A549 (cell line): ENCODE measurements around the gene GRIA1. TPM values are rescaled to one million over a fixed set of nuclear protein-coding genes. Genes with fewer than 3 reads are reported as not detected.

ENCODE experiments used
- ATAC-seq, 2 experiments: fragments of 200-7000 bp in 1 of 2; fragments of >200 bp in 1 of 2; cut with Nextera tagmentation in 1 of 2; cut with Tn5 transposase in 1 of 2; 3 replicates each; pipeline versions ENCODE4 v1.8.0 to v1.9.1; 2018 to 2020; ENCODE audit warnings: mild to moderate bottlenecking in 1 of 2, moderate library complexity in 1 of 2
- CTCF ChIA-PET: fragments of 300-600 bp; sonication (Branson Sonifier 250); formaldehyde crosslinking; extraction: SDS; loops from one replicate; lab custom pipeline; 2021; ENCODE audit warnings: antibody characterized with exemption, inconsistent platforms; lab: Yijun Ruan, JAX
- POLR2A ChIA-PET: fragments of 350-600 bp; formaldehyde crosslinking; extraction: SDS; loops from one replicate; lab custom pipeline; 2021; ENCODE audit warnings: antibody characterized with exemption, inconsistent platforms; lab: Yijun Ruan, JAX
- DNase-seq, 2 experiments: peaks; one replicate each; pipeline versions ENCODE4 v3.0.0 to v3.0.0-alpha.2; 2011 to 2016; ENCODE audit warnings: low read depth in 1 of 2, low spot score in 1 of 2
- FAIRE-seq: peaks from 2 replicates; lab custom pipeline; 2011; peaks lifted over from hg19 to GRCh38; lab: Jason Lieb, UNC
- H3K27ac ChIP-seq, 2 experiments: fragments of >200 bp; sonication (Bioruptor Twin); formaldehyde crosslinking; 3 replicates each; pipeline ENCODE4 v1.5.1; 2016 to 2017
- H3K4me1 ChIP-seq: fragments of >200 bp; sonication (Bioruptor Twin); formaldehyde crosslinking; 3 replicates; pipeline ENCODE4 v1.6.1; 2016
- H3K4me2 ChIP-seq: fragments of >200 bp; sonication (Bioruptor Twin); formaldehyde crosslinking; 3 replicates; pipeline ENCODE4 v1.6.1; 2016
- H3K4me3 ChIP-seq: fragments of >200 bp; sonication (Bioruptor Twin); formaldehyde crosslinking; 3 replicates; pipeline ENCODE4 v1.5.1; 2016
- H3K9me3 ChIP-seq: fragments of >200 bp; sonication (Bioruptor Twin); formaldehyde crosslinking; 3 replicates; pipeline ENCODE4 v1.6.1; 2016
- CBX2 ChIP-seq: fragments of 200-600 bp; sonication (generic); IDR thresholded peaks from 2 replicates; pipeline ENCODE4 v1.6.1; 2016; ENCODE audit warnings: low read depth, mild to moderate bottlenecking, borderline replicate concordance
- CBX8 ChIP-seq: fragments of 200-600 bp; sonication (generic); IDR thresholded peaks from 2 replicates; pipeline ENCODE4 v1.6.1; 2016
- CEBPB ChIP-seq, 2 experiments: fragments of >200 bp in 1 of 2; sonication (Bioruptor Twin) in 1 of 2; formaldehyde crosslinking in 1 of 2; IDR thresholded peaks; 2 replicates each; pipeline ENCODE4 v1.6.1; 2012 to 2016
- EHMT2 ChIP-seq: fragments of 200-600 bp; sonication (generic); IDR thresholded peaks from 2 replicates; pipeline ENCODE4 v1.6.1; 2016; ENCODE audit warnings: antibody characterized with exemption, low read depth, mild to moderate bottlenecking, moderate library complexity
- FOSB ChIP-seq: fragments of 250-450 bp; sonication (Bioruptor Pico); IDR thresholded peaks from 2 replicates; pipeline ENCODE4 v1.5.0; 2020; ENCODE audit warnings: mild to moderate bottlenecking, moderate library complexity
- FOSL2 ChIP-seq, 2 experiments: fragments of 450-650 bp in 1 of 2; fragments of >200 bp in 1 of 2; sonication (Bioruptor Twin) in 1 of 2; formaldehyde crosslinking; IDR thresholded peaks; 2 replicates each; pipeline versions ENCODE4 v1.5.0 to v1.6.1; 2016 to 2020; ENCODE audit warnings: mild to moderate bottlenecking in 1 of 2, moderate library complexity in 1 of 2
- GATA3 ChIP-seq: IDR thresholded peaks from 2 replicates; pipeline ENCODE4 v1.6.1; 2012; ENCODE audit warnings: borderline replicate concordance
- HEYL ChIP-seq: fragments of 250-450 bp; sonication (Bioruptor Pico); IDR thresholded peaks from 2 replicates; pipeline ENCODE4 v1.8.0; 2021; ENCODE audit warnings: mild to moderate bottlenecking, moderate library complexity
- HOXA7 ChIP-seq: fragments of 250-450 bp; sonication (Bioruptor Pico); IDR thresholded peaks from 2 replicates; pipeline ENCODE4 v1.5.0; 2020; ENCODE audit warnings: mild to moderate bottlenecking, moderate library complexity
- HOXB5 ChIP-seq: fragments of 250-450 bp; sonication (Bioruptor Pico); IDR thresholded peaks from 2 replicates; pipeline ENCODE4 v1.5.0; 2020; ENCODE audit warnings: mild to moderate bottlenecking, moderate library complexity
- JUNB ChIP-seq: fragments of >200 bp; sonication (Bioruptor Twin); formaldehyde crosslinking; IDR thresholded peaks from 2 replicates; pipeline ENCODE4 v1.6.1; 2016
- KDM1A ChIP-seq: fragments of 200-600 bp; sonication (generic); IDR thresholded peaks from 2 replicates; pipeline ENCODE4 v1.6.1; 2016; ENCODE audit warnings: low read depth, mild to moderate bottlenecking
- NPAS2 ChIP-seq: fragments of 250-450 bp; sonication (Bioruptor Pico); IDR thresholded peaks from 2 replicates; pipeline ENCODE4 v1.8.0; 2022; ENCODE audit warnings: mild to moderate bottlenecking, moderate library complexity, borderline replicate concordance
- NR3C1 ChIP-seq: fragments of >200 bp; sonication (Bioruptor Twin); formaldehyde crosslinking; IDR thresholded peaks from 3 replicates; pipeline ENCODE4 v1.6.1; 2017
- RCOR1 ChIP-seq: fragments of 150-350 bp; IDR thresholded peaks from 2 replicates; pipeline ENCODE4 v1.6.1; 2014; ENCODE audit warnings: antibody characterized with exemption, low read length, low read depth
- SMC3 ChIP-seq: fragments of >200 bp; sonication (Bioruptor Twin); formaldehyde crosslinking; IDR thresholded peaks from 3 replicates; pipeline ENCODE4 v1.6.1; 2018; ENCODE audit warnings: inconsistent platforms
- SREBF2 ChIP-seq: fragments of 450-650 bp; IDR thresholded peaks from 2 replicates; pipeline ENCODE4 v1.6.1; 2014; ENCODE audit warnings: mild to moderate bottlenecking, moderate library complexity
- TP53 ChIP-seq: fragments of 250-450 bp; sonication (Bioruptor Pico); IDR thresholded peaks from 2 replicates; pipeline ENCODE4 v1.5.0; 2021; ENCODE audit warnings: mild to moderate bottlenecking, moderate library complexity
- ZC3H11A ChIP-seq: fragments of 450-650 bp; IDR thresholded peaks from 2 replicates; pipeline ENCODE4 v1.6.1; 2014; ENCODE audit warnings: antibody characterized with exemption, mild to moderate bottlenecking
- ZNF302 ChIP-seq: fragments of 250-450 bp; sonication (Bioruptor Pico); IDR thresholded peaks from 2 replicates; pipeline ENCODE4 v1.9.0; 2021; ENCODE audit warnings: inconsistent platforms, mild to moderate bottlenecking, moderate library complexity
- WGBS: methylation state at CpG from one replicate; pipeline ENCODE4 v1.1.6; 2017; ENCODE audit errors: missing lambda C conversion rate; 5-methylcytosine and 5-hydroxymethylcytosine counted together
- polyA plus RNA-seq, 4 experiments: library from polyadenylated mRNA; depleted of rRNA in 3 of 4; stranded (reverse); fragments of >200 nt; fragmentation: RNase III in 1 of 4; extraction: RNeasy Plus Mini Kit Qiagen cat#74134 plus additional on column Dnase treatment in 1 of 4; gene quantifications; 2 replicates in 3 of 4; 3 replicates in 1 of 4; pipeline ENCODE4 v1.2.3, GENCODE V29; 2011 to 2017
- TF ChIP-seq, protein P1 (sequence below): fragments of >200 bp; sonication (Bioruptor Twin); formaldehyde crosslinking; IDR thresholded peaks from 3 replicates; pipeline ENCODE4 v1.6.1; 2016
- TF ChIP-seq, protein P2 (sequence below): fragments of 250-450 bp; sonication (Bioruptor Pico); IDR thresholded peaks from 2 replicates; pipeline ENCODE4 v1.5.0; 2020; ENCODE audit warnings: low read depth, mild to moderate bottlenecking, moderate library complexity
- TF ChIP-seq, protein P3 (sequence below): fragments of 150-350 bp; IDR thresholded peaks from 2 replicates; pipeline ENCODE4 v1.6.1; 2014; ENCODE audit warnings: low read depth, mild to moderate bottlenecking, low read length
- TF ChIP-seq, protein P4 (sequence below): fragments of >200 bp; sonication (Bioruptor Twin); formaldehyde crosslinking; IDR thresholded peaks from 3 replicates; pipeline ENCODE4 v1.5.1; 2016
- TF ChIP-seq, protein P5 (sequence below): IDR thresholded peaks from 2 replicates; pipeline ENCODE4 v1.6.1; 2012

Gene GRIA1
- polyA plus RNA-seq, 2 of the 4 experiments (the other 2 are of a cell fraction), result not detected

DNA sequence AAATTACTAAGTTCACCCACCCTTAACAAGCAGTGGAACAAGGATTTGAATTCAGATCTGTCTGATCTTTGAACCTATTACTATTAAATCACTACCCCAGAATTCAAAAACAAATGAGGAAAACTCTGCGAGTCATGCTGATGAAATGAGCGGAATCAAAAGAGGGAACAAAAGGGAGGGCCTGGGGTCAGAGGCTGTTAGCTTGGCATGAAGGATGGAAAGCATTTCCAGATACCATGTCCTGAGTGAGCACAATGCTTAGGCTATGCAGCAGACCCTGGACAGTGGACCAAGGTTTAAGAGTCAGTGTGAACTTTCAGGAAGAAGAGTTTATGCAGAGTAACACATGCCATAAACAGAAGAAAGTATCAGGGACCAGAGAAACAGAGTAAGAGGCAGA lies 30.5 kb downstream of the GRIA1 start:
- Histone ChIP-seq H3K4me1 (no peaks in the 10 kb centered on the region), H3K9me3 (no peaks in the 10 kb centered on the region), H3K27ac (no peak overlapping the region), H3K4me2 (no peak overlapping the region), H3K4me3 (no peak overlapping the region)
- FAIRE-seq (no peak), DNase-seq (no peak), ATAC-seq (no peak)
- POLR2A ChIA-PET, result no interaction called here
- CTCF ChIA-PET, result interaction anchor here (1.0 to 3.5 kb wide), 3 partner anchors 10 to 24 kb away, joined by 4 to 8 read pairs (median 4); no protein-coding TSS in a partner anchor
- no peak for TF ChIP-seq NPAS2 (CRISPR knock-in tag)
- 55% methylated on average over 2 of the region's 2 CpGs for WGBS

DNA sequence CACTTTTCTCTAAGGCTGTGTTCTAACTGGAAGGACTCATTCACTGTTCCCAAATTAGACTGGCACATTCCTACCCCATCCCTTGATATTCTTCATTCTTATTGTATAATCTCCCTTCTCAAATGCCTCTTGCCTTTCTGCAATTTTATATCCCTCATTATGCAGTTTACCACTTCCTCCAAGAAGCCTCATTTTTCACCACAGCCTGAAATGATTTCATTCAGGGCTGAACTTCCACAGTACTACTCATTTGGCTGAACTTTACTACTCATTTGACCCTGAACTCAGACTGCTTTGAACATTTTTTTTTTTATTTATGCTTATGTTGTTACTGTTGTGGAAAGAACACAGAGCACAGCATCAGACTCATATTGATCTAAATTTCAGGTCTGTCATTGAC lies 32.7 kb downstream of the GRIA1 start:
- no peak overlapping the region for H3K4me3 ChIP-seq
- no peak for DNase-seq
- H3K4me2 ChIP-seq, result no peak overlapping the region
- no peak overlapping the region for H3K27ac ChIP-seq
- no peak for ATAC-seq
- no peak for TF ChIP-seq CBX8
- no peak for TF ChIP-seq HOXB5 (CRISPR knock-in tag)
- TF ChIP-seq, protein P1, sequence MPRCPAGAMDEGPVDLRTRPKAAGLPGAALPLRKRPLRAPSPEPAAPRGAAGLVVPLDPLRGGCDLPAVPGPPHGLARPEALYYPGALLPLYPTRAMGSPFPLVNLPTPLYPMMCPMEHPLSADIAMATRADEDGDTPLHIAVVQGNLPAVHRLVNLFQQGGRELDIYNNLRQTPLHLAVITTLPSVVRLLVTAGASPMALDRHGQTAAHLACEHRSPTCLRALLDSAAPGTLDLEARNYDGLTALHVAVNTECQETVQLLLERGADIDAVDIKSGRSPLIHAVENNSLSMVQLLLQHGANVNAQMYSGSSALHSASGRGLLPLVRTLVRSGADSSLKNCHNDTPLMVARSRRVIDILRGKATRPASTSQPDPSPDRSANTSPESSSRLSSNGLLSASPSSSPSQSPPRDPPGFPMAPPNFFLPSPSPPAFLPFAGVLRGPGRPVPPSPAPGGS, result no peak
- TF ChIP-seq SREBF2, result no peak
- no peak for TF ChIP-seq HEYL (CRISPR knock-in tag)
- no peak for TF ChIP-seq ZNF302 (CRISPR knock-in tag)
- TF ChIP-seq JUNB, result no peak
- TF ChIP-seq KDM1A, result no peak
- no peak for TF ChIP-seq EHMT2
- ChIA-PET CTCF (interaction anchor here (1.4 to 1.5 kb wide), 2 partner anchors 26 to 37 kb away, joined by 4 to 5 read pairs; no protein-coding TSS in a partner anchor), POLR2A (no interaction called here)
- no peaks in the 10 kb centered on the region for H3K9me3 ChIP-seq
- FAIRE-seq, result no peak
- no peaks in the 10 kb centered on the region for H3K4me1 ChIP-seq

DNA sequence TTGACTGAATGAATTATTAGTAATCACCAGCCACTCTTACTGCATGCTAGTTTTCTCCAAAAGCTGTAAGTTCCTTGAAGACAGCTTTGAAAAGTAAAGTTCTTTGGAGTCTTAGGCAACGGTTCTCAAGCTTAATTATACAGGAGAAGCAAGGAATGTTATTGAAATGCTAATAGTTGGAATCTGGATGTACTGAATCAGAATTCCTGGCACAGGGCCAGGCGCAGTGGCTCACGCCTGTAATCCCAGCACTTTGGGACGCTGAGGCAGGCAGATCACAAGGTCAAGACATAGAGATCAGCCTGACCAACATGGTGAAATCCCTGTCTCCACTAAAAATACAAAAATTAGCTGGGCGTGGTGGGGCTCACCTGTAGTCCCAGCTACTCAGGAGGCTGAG lies 33.4 kb downstream of the GRIA1 start:
- TF ChIP-seq, protein P2, sequence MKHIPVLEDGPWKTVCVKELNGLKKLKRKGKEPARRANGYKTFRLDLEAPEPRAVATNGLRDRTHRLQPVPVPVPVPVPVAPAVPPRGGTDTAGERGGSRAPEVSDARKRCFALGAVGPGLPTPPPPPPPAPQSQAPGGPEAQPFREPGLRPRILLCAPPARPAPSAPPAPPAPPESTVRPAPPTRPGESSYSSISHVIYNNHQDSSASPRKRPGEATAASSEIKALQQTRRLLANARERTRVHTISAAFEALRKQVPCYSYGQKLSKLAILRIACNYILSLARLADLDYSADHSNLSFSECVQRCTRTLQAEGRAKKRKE (CRISPR knock-in tag), result no peak
- TF ChIP-seq HOXA7 (CRISPR knock-in tag) (no peak), TP53 (CRISPR knock-in tag) (no peak), GATA3 (no peak), CEBPB (IDR thresholded peaks at IDR 0.05) (no peak), FOSL2 (IDR thresholded peaks at IDR 0.05) (no peak), FOSL2 (CRISPR knock-in tag; IDR thresholded peaks at IDR 0.05) (no peak), FOSB (no peak), SMC3 (no peak), NR3C1 (no peak), ZC3H11A (no peak), CBX2 (no peak), KDM1A (no peak), RCOR1 (no peak)
- TF ChIP-seq, protein P3, sequence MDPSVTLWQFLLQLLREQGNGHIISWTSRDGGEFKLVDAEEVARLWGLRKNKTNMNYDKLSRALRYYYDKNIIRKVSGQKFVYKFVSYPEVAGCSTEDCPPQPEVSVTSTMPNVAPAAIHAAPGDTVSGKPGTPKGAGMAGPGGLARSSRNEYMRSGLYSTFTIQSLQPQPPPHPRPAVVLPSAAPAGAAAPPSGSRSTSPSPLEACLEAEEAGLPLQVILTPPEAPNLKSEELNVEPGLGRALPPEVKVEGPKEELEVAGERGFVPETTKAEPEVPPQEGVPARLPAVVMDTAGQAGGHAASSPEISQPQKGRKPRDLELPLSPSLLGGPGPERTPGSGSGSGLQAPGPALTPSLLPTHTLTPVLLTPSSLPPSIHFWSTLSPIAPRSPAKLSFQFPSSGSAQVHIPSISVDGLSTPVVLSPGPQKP, result no peak
- TF ChIP-seq, protein P4, sequence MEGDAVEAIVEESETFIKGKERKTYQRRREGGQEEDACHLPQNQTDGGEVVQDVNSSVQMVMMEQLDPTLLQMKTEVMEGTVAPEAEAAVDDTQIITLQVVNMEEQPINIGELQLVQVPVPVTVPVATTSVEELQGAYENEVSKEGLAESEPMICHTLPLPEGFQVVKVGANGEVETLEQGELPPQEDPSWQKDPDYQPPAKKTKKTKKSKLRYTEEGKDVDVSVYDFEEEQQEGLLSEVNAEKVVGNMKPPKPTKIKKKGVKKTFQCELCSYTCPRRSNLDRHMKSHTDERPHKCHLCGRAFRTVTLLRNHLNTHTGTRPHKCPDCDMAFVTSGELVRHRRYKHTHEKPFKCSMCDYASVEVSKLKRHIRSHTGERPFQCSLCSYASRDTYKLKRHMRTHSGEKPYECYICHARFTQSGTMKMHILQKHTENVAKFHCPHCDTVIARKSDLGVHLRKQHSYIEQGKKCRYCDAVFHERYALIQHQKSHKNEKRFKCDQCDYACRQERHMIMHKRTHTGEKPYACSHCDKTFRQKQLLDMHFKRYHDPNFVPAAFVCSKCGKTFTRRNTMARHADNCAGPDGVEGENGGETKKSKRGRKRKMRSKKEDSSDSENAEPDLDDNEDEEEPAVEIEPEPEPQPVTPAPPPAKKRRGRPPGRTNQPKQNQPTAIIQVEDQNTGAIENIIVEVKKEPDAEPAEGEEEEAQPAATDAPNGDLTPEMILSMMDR, result no peak
- TF ChIP-seq, protein P5, sequence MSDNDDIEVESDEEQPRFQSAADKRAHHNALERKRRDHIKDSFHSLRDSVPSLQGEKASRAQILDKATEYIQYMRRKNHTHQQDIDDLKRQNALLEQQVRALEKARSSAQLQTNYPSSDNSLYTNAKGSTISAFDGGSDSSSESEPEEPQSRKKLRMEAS, result no peak
- H3K9me3 ChIP-seq, result no peaks in the 10 kb centered on the region
- no peaks in the 10 kb centered on the region for H3K4me1 ChIP-seq
- H3K4me2 ChIP-seq, result no peak overlapping the region
- no peak for ATAC-seq
- DNase-seq, result no peak
- H3K27ac ChIP-seq, result no peak overlapping the region
- ChIA-PET CTCF (interaction anchor here (1.4 to 1.5 kb wide), 2 partner anchors 26 to 36 kb away, joined by 4 to 5 read pairs; no protein-coding TSS in a partner anchor), POLR2A (no interaction called here)
- 14% methylated on average over 5 of the region's 5 CpGs for WGBS
- H3K4me3 ChIP-seq, result no peak overlapping the region
- no peak for FAIRE-seq
